Measurements from ENCODE around the gene ZBED2.

The ZBED2 gene

DNA sequence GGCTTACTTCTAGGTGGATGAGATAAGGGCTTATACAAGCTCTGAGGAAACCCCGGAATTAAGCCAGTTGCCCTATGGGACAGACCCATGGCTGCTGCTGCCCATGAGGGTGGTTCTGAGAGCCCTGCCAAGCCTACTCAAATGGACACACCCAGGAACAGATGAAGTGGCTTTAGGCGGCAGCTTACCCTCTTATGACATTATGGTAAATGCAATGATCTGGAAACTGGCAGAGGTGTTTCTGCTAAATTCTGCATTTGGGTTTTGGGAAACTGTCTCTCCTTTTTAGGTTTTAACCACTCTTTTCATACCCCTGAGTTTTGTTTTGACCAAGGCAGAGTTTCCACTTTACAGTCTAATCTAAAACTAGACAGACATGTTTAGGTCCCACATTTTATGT, 9.0 kb upstream of the ZBED2 start:
- DNase-seq (ENCODE audit: low read depth in 1 of 2, low spot score in 1 of 2) = no peak

DNA sequence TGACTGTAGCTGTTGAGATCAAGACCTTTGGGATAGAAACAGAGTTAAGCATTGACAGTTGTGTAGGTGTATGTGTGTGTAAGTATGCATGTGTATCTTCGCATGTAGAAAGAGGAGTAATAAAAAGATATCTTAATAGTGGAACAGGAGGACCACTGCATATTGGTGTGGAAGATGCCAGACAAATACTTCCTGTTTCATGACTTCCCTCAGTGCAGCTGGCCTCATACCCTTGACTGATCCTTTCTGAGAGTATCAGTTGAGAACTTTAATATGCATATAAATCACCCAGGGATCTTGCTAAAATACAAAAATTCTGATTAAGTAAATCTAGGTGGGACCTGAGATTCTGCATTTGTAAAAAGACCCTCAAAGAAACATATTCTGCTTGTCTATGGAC, 8.5 kb upstream of the ZBED2 start:
- no peak for DNase-seq (ENCODE audit: low read depth in 1 of 2, low spot score in 1 of 2)

DNA sequence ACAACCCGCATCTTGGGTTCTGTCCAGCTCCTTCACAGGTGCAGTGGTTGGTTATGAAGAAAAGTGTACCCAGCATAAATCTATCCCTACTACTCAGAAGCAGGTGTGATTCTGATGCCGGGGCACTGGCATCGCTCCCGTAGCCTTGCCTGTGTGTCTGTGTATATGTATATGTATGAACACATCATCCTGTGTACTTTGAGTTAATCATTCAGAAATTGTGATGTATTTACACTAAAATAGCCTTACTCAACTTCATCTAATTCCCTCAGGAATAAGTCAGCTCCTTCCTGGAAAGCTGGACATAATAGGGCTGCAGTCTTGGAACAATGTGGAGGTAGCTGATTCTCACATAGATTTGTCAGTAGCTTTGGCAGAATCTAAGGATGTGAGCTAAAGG, 6.7 kb upstream of the ZBED2 start:
- no peak for DNase-seq (ENCODE audit: low read depth in 1 of 2, low spot score in 1 of 2)

DNA sequence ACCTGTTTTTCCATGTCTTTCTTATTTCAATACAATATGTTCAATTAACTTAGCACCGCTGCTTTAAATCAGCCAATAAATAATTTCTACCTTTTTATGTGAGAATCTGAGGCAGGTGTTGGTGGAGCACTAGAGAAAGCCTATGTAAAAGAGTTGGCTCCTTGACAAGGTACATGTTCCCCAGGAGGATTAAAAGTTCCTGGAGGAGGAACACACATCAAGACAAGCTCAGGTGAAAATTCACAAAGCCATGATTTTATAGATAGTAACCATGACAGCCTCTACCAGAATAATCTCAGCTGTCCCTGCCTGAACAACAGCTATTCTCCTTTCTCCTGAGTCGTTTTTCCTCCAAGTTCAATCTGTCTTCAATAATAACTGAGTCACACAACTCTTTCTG, 3.4 kb upstream of the ZBED2 start:
- no peak for DNase-seq (ENCODE audit: low read depth in 1 of 2, low spot score in 1 of 2)

DNA sequence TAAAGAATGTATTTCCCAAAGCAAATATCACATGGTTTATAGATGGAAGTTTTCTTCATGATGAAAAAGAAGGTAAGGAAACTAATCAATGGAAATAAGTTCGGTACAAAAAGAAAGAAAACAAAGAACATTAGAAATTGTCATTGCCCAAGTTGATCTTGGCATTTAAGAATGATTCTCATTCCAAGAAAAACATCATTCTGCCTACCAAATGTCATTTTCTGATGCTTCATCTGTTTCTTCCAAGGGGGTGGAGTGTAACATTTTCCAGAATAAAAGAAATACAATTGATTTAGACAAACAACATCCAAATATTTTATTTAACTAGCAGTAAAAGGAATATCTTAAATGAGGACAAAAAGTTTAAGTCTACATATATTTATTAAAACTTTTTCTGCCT, 3.0 kb upstream of the ZBED2 start:
- no peak for DNase-seq (ENCODE audit: low read depth in 1 of 2, low spot score in 1 of 2)

DNA sequence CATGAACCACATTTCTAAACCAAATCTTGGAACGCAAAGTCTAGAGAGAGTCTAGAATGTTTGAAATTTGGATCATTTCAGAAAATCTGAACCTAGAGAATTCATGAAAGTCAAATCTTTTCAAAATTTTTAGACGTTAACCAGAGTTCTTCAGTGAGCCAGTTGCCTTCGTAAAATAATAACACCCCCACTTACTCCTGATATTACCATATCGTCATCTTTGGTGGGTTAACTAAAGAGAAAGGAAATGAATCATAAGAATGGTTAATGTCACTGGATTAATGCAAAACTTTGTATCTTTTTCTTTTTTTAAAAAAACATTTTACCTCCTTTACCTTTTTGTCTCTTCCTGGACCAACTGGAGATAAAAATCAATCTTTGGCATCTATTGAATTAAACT, 1.2 kb upstream of the ZBED2 start:
- DNase-seq (ENCODE audit: low read depth in 1 of 2, low spot score in 1 of 2) = no peak

DNA sequence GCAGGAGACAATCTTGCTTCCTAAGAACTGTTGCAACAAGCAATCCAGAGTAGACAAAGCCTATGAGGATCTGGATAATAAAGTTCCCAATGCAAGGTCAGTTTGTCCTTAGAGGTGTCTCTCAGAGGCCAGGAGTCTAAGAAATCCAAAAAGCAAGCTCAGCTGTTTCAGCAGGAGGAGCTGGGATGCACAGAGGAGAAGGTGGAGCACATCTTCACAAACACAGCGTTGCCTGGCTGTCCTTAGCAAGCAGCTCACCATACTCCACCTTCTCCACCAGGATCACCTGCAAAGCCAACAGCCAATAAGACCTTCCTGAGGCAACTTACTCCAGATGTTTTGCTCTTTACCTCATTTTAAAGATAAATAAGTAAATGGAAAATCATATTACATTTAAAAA, 365 bp downstream of the ZBED2 start:
- no peak for DNase-seq (ENCODE audit: low read depth in 1 of 2, low spot score in 1 of 2)

DNA sequence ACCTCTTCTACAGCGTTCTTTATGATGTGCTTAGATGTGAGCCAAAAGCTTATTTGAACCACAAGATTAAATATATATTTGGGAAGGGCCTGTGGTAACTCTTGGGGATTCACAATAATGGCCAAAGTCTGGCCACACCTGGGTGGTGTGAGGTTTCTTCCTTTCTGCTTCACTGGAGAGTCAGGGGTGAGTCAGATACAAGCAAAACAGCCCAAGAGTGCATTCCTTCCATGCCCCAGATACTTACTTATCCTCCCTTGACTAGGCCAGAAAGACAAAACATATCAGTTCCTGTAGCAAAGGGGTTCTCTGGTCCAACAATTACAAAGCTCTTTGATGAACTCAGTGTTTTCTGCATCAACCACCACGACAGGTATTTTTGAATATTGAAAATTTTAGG, 941 bp downstream of the ZBED2 start:
- no peak for DNase-seq (ENCODE audit: low read depth in 1 of 2, low spot score in 1 of 2)

DNA sequence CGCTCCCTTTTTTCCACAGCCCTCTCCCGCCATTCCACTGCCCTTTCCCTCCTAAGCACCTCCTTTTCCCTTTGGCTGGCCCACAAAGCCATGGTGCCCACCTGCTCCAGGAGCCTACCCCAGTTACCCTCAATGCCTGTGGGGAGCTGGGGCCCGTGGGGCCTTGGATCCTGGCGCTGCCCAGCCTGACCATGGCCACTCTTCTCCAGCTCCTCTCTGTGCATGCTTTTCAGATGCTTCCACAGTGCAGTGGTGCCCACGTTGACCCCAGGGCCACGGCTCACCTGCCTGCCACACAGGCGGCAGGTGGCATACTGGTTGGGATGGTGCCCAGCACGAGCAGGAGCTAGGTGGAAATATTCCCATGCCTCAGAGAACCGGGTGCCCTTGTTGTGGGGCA, 1.5 kb downstream of the ZBED2 start:
- no peak for DNase-seq (ENCODE audit: low read depth in 1 of 2, low spot score in 1 of 2)

DNA sequence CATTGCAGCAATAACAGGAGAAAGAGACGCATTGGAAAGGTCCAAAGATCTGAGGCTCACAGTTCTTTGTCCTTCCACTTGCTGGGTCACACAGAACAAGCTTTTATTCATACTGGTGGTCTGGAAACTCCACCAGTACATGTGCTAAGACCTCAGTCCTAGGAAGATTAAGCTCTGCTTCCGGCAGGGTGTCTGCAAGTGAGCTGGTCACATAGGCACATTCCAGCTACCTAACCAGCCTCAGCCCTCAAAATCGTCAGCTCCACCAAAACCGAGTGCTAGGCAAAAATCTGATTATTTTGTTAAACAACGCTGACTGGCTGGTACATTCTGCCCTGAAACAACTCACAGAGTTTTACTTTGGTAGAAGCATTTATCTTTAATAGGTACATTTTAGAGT, 2.2 kb downstream of the ZBED2 start:
- no peak for DNase-seq (ENCODE audit: low read depth in 1 of 2, low spot score in 1 of 2)

DNA sequence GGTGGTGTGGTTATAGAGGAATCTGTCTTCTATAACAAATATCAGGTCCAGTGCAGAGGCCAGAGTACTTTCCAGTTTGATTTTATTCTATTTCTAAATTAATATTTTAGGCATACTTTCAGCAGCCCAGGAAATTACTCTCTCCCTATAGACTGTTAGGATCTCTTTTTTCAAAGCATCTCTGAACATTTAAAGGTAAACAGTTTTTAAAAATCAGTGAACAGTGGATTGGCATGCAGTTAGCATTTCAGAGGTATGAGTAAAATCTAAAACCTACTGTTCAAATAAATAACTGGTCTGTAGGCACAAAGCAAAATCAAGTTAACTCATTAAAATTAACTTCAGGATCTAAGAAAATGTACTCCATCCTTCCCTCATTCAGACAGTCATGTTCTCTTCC, 3.0 kb downstream of the ZBED2 start:
- DNase-seq (ENCODE audit: low read depth in 1 of 2, low spot score in 1 of 2) = no peak

DNA sequence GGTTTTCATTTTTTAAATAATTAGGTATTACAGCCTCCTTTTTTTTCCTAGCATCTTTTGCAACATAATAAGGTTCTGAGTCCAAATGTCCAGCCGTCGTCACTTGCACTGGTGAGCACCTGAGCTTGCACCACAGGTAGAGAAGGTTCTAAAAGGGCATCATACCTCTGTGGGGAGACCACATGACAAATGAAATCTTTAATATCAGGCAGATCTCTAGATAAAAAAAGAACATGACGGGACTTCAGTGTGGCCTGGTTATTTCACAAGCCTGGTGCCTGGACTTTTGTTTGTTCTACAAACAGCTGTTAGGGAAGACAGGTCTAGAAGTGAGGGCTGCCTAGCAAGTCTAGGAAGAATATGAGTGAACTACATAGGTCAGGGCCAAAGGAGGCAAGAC, 3.6 kb downstream of the ZBED2 start:
- no peak for DNase-seq (ENCODE audit: low read depth in 1 of 2, low spot score in 1 of 2)

DNA sequence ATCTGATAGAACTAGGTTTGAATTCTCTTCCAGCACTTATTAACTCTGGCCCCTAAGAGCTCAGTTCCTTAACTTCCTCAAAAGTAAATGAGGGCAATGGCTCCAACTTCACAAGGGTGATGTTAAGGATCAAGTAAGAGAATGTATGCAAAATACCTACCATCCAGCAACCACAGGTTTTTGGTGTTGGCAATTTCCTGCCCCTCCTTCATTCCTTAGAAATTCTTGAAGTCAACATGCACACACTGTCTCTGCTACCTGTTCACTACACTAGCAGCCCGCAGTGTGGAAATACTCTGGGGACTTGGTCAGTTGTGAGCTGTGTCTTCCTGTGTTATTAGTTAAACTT, 5.0 kb downstream of the ZBED2 start:
- DNase-seq (ENCODE audit: low read depth in 1 of 2, low spot score in 1 of 2) = no peak

DNA sequence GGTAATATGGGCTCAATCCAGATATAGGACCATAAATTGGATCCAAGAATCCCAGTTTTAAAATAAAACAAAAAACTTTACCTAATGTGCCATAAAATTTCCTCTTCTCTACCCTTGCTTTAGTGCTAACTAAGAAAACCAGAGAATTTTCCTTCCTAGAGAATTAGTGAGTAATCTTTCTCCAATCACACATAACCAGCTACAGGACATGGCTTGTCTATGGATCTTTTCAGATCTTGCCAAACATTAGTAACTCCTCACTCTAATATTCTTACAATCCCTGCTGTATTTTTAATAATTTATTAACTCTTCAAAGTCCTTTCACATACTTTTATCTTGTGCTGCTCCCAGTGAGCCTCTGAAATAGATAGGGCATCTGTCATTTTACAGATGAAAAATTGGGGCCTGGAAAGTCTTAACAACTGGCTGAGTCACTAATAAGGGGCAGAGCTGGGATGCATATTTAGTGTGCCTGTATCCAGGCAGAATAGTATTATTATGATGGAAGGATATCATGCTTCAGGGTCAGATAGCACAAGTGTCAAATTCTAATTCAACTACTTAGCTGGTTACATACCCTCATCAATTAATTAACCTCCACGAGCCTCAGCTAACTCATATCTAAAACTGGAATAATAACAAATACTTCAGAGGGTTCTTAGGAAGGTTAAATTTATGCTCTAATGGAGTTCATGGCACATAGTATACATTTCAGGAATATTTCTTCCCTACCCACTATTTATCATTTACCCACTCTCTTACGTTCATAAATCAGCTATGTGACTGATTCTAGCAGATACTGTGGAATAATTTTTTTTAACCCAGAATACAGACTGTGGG, 5.6 kb downstream of the ZBED2 start:
- no peak for DNase-seq (ENCODE audit: low read depth in 1 of 2, low spot score in 1 of 2)

DNA sequence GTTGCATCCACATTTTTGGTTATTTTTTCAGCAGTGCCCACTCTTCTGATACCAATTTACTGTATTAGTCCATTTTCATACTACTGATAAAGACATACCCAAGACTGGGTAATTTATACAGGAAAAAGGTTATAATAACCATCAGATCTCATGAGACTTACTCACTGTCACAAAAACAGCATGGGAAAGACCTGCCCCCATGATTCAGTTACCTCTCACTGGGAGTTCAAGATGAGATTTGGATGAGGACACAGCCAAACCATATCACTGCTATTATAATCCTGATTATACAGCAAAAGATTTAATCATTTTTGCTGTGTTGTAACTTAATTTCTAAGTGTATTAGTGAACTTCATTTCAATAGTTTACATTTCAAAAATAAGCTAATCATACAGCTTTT, 6.6 kb downstream of the ZBED2 start:
- no peak for DNase-seq (ENCODE audit: low read depth in 1 of 2, low spot score in 1 of 2)

DNA sequence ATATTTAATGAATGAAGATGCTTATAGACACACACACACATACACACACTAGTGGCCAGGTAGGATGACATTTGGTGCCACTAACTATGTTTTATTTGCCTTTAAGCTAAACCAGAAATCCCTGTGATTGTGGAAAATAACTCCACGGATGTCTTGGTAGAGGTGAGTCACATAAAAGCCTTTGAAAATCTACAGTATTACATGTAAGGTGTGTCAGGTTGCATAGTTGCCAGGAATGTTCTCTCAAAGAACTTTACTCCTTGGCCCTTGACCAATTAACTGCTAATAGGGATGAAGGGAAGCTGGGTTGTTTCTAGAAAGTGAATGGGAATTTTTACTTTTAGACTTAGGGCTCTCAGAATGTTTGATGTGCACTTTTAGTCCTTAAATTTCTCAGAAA, 9.9 kb downstream of the ZBED2 start:
- DNase-seq (ENCODE audit: low read depth in 1 of 2, low spot score in 1 of 2) = no peak

DNA sequence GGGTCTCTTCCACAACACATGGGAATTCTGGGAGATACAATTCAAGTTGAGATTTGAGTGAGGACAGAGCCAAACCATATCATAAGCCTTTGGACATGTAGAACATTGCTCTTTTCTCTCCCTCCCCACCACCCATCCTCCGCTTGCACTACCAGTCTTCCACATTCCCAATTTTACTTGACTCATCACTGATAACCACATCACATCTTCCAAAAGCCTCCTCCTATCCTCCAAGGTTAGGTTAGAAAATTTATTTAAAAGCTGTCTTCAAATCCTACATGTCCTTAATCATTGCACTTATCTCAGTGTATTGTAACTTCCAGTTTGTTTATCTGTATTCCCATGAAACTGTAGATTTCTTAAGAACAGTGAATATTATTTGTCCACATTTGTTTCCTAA, 10.4 kb downstream of the ZBED2 start:
- no peak for DNase-seq (ENCODE audit: low read depth in 1 of 2, low spot score in 1 of 2)

DNA sequence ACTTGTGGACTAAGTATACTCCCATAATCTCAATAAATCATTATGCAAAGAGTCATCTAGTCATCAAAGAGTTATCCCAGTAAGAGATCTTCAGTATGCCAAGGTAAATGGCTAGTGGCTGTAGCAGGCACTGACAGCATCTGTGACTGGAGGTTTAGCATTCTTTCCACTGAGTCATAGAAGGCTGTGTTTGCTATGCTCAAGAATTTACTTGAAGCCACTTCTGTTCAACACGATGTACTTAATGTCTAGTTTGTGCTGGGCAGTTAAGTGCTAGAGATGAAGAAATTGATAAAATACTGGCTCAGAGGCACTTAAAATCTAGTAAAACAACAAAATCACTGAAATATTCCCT, 13.0 kb downstream of the ZBED2 start:
- DNase-seq (ENCODE audit: low read depth in 1 of 2, low spot score in 1 of 2) = no peak

DNA sequence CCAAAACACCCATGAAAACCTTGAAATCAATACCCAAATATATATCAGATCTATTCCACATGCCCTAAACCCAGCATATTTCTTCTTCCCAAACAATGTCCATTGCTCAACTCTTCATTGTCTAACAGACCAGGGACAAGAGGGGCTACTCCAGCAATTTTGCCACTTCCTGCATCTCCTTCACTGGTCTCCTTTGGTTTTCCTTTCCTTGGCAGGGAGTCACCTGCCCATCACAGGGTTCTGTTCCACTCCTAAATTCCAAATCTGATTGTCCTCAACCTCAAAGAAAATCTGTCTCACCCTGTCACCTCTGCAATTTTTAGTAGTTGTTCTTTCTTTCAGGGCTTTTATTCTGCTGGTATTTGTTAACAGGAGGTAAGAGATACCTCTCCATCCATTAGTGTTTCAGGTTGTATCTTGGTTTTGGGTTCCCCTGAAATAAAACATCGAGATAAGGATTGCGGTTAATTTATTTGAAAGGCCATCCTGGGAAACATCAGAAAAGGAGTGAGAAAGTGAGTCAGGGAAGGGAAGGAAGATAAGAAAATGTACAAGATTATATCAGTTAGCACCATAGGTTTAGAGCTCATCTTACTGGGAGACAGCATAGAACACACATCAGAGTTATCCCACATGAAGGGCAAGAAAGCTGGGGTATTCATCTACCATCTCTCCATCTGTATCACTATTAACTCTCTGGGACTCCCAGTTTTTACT, 13.6 kb downstream of the ZBED2 start:
- no peak for DNase-seq (ENCODE audit: low read depth in 1 of 2, low spot score in 1 of 2)

DNA sequence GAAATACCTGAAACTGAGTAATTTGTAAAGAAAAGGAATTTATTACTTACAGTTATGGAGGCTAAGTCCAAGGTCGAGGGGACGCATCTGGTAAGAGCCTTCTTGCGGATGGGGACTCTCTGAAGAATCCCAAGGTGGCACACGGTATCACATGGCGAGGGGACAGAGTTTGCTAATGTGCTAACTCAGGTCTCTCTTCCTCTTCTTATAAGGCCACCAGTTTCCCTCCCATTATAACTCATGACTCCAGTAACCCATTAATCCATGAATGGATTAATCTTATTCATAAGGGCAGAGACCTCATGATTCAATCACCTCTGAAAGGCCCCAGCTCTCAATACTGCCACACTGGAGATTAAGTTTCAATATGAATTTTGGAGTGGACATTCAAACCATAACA, 15.7 kb downstream of the ZBED2 start:
- no peak for DNase-seq (ENCODE audit: low read depth in 1 of 2, low spot score in 1 of 2)

DNA sequence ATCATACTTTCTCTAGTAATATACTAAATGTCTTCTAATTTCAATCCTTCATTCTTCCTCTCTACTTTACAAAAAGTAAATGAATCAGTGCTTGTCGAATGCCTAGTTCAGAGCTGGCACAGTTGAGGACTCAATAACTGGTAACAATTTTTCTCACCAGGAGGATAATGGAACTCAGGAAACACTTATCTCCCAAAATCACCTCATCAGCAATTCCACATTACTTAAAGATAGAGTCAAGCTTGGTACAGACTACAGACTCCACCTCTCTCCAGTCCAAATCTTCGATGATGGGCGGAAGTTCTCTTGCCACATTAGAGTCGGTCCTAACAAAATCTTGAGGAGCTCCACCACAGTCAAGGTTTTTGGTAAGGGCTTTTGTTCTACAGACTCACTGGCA, 16.3 kb downstream of the ZBED2 start:
- DNase-seq (ENCODE audit: low read depth in 1 of 2, low spot score in 1 of 2) = no peak

DNA sequence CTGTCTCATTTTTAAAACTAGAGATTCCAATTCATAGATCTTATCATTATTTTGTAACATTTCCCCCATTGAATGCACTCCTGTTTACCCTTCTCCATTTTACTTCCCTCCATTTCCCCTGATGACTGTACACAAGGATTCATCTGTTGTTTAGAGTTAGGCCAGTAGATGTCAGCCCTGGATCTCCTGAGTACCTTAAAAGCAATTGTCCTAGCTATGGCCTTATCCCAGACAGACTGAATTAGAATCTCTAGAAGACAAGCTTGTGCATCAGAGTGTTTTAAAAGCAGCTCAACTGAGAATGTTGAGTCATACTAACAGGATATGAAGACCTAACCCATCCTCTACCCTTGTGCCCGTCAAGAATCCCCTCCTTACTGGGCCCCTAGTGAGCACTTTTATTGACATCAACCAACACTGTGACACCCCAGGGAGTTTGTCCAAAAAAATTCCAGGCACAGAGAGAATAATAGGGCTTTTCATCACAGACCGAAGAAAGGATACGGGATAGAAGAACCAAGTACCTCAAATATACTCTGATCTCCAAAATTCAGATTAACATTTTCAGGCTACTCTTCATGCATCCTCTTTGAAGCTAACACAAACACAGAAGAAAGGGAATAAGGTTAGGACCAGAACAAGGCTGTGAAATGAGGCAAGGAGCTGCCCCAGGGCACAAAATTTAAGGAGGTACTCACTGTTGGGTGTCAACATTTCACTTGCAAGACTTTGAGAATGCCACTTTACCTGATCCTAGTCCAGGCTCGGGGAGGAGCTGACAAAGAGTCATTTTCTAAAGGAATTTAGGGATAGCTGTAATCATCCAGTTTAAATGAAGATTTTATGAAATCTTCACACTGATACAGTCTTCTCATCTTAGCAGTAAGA, 17.1 kb downstream of the ZBED2 start:
- DNase-seq (ENCODE audit: low read depth in 1 of 2, low spot score in 1 of 2) = no peak

Measured in stimulated activated CD4-positive, alpha-beta T cell treated with anti-CD3 and anti-CD28 coated beads, Interleukin-15, amount 100 ng/mL, for 1 hour (primary cell).